SK-N-SH (cell line): Measurements from ENCODE around the gene FOXP1.

ENCODE experiments used
- CTCF ChIP-seq: fragments of 200-600 bp; sonication (generic); IDR thresholded peaks from 2 replicates; pipeline ENCODE4 v1.6.1; 2017; ENCODE audit warnings: antibody characterized with exemption, mild to moderate bottlenecking, moderate library complexity
- MXI1 ChIP-seq: IDR thresholded peaks from 2 replicates; pipeline ENCODE4 v1.6.1; 2012; ENCODE audit warnings: mild to moderate bottlenecking, low read depth, low read length, improper control_type of control experiment
- RFX5 ChIP-seq: IDR thresholded peaks from 2 replicates; pipeline ENCODE4 v1.6.1; 2012; ENCODE audit warnings: mild to moderate bottlenecking, improper control_type of control experiment, low read length
- SMC3 ChIP-seq: IDR thresholded peaks from 2 replicates; pipeline ENCODE4 v1.6.1; 2012; ENCODE audit warnings: low read depth, low read length, improper control_type of control experiment
- ZBTB33 ChIP-seq: IDR thresholded peaks from 2 replicates; pipeline ENCODE4 v1.4.0; 2012; ENCODE audit warnings: low read depth, borderline replicate concordance

DNA sequence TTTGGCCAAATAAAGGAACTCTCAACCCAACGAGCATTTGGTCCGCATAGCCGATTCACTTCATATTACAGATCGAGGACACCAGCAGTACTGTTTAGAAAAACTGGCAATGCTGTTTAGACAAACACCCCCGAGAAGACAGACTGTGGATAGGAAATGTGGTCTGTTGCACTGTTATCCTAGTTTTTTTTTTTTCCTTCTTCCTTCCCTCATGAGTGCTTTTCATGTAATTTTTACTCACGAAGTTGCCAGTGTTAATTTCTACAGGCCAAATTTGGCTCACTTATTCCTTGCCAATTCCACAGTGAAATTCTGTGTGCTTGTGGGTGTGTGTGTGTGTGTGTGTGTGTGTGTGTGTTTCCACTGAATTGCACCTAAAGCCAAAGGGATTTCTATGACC is 165.7 kb downstream of the FOXP1 start:
- TF ChIP-seq SMC3 (no peak), MXI1 (no peak), CTCF (no peak), RFX5 (no peak), ZBTB33 (no peak)
